ENCODE results near the gene KRT27. TPM values are rescaled to one million over a fixed set of nuclear protein-coding genes. Genes with fewer than 3 reads are reported as not detected.
A peak's percentile ranks its signal among the peaks of the same experiment; 100 is the strongest.

Gene KRT27
- total and polyA plus RNA-seq, 4 experiments from 2014 or later = not detected

DNA sequence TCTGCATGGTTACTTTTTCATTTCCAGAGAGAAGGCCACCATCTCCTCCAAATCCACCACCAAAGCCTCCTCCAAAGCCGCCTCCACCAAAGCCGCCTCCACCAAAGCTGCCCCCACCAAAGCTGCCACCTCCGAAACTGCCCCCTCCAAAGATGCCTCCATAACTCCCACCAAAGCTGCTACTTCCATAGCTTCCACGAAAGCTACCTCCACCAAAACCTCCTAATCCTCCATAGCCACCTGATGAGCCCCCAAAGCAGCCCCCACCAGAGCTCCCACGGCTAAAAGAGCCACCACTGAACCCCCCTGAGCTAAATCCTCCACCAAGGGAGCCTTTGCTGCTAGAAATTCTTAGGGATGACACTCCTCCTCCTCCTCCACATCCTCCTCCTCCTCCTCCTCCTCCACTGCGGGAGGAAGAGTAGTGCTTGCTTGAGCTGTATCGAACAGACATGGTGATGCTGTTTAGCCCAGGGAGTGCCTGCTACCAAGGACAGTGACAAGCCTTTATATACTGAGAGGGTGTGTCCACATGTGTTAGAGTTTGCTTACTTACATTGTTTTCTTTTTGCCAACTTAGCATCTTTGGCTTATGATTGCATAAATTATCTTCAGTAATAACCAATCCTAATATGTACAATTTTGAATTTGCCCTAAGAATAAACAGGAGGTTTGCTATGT is 39.9 kb upstream of the KRT27 start, which contains the start of gene KRT10:
TSS of gene KRT10 (minus strand) at position 483 of the 681 bp plus-strand sequence. CDS start at position 454, 29 bp downstream.
- H3K27ac Mint-ChIP-seq = peak within 1 kb of the TSS in 1 of 7 donors; percentile 75
- POLR2A ChIA-PET (ENCODE audit: partially characterized antibody) = no interaction called here
- CTCF ChIA-PET (ENCODE audit: partially characterized antibody) = interaction anchor here (1.3 to 1.6 kb wide), 2 partner anchors 19 to 841 kb away, joined by 4 to 6 read pairs; no protein-coding TSS in a partner anchor

DNA sequence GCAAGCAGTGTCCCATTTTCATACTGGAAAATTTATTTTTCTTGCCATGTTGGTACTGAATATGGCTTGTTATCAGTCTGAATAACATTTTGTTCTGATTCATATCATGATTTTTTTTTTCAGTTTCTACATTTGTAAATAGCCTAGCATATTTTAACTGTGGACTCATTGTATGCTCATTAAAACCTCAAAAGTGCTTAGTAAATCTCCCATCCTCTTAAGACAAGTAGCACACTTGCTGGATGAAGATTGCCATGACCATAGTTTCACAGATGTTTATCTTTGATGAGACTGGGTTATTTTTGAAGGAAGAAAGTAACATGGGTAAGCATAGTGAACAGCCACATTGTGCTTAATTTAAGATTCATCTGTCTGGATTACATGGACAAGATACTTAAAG is 39.2 kb upstream of the KRT27 start:
- peaks cover 0 to 2% (median 0%) of the 10 kb centered on the region in 8 donors for H3K9me3 Mint-ChIP-seq
- H3K4me3 Mint-ChIP-seq = no peak overlapping the region
- no peak overlapping the region for H3K4me3 ChIP-seq (ENCODE audit: low read length in 2 of 2)
- intact Hi-C loops (cut with micrococcal nuclease) = no loop called here
- H3K36me3 Mint-ChIP-seq = peaks cover 20 to 45% of the 10 kb centered on the region in 2 donors
- H3K9me3 ChIP-seq (ENCODE audit: control insufficient read depth in 1 of 2, low read length in 2 of 2) = no peaks in the 10 kb centered on the region
- ChIA-PET CTCF (ENCODE audit: partially characterized antibody) (interaction anchor here (1.3 to 1.6 kb wide), 2 partner anchors 18 to 842 kb away, joined by 4 to 6 read pairs; no protein-coding TSS in a partner anchor), POLR2A (ENCODE audit: partially characterized antibody) (no interaction called here)
- no peak overlapping the region for H3K27ac Mint-ChIP-seq
- H3K27me3 ChIP-seq (ENCODE audit: insufficient read depth, low read length) = no peaks in the 10 kb centered on the region
- H3K4me1 Mint-ChIP-seq = peaks cover 5 to 31% (median 15%) of the 10 kb centered on the region in 4 donors
- H3K27ac ChIP-seq (ENCODE audit: low read depth, low read length) = no peak overlapping the region
- H3K36me3 ChIP-seq (ENCODE audit: insufficient read depth, low read length) = peaks cover 8% of the 10 kb centered on the region
- DNase-seq = no peak
- peaks cover 22% of the 10 kb centered on the region for H3K4me1 ChIP-seq (ENCODE audit: insufficient read depth, low read length)
- peaks cover 7 to 10% of the 10 kb centered on the region in 2 donors for H3K27me3 Mint-ChIP-seq

More for the DNA sequence above, 39.9 kb upstream of the KRT27 start, which contains the start of gene KRT10:
- Histone ChIP-seq H3K27ac (ENCODE audit: low read depth, low read length) (no peak within 1 kb of the TSS), H3K9me3 (ENCODE audit: control insufficient read depth in 1 of 2, low read length in 2 of 2) (no peaks in the 10 kb centered on the region), H3K36me3 (ENCODE audit: insufficient read depth, low read length) (peaks cover 3% of the 10 kb centered on the region), H3K4me1 (ENCODE audit: insufficient read depth, low read length) (peaks cover 22% of the 10 kb centered on the region), H3K4me3 (ENCODE audit: low read length in 2 of 2) (no peak within 1 kb of the TSS), H3K27me3 (ENCODE audit: insufficient read depth, low read length) (no peaks in the 10 kb centered on the region)
- intact Hi-C loops (cut with micrococcal nuclease) = no loop called here
- H3K36me3 Mint-ChIP-seq = peaks cover 15 to 40% of the 10 kb centered on the region in 2 donors
- no peaks in the 10 kb centered on the region for H3K9me3 Mint-ChIP-seq
- no peak for DNase-seq
- H3K27me3 Mint-ChIP-seq = peaks cover 8 to 11% of the 10 kb centered on the region in 2 donors
- H3K4me1 Mint-ChIP-seq = peaks cover 5 to 25% (median 15%) of the 10 kb centered on the region in 4 donors
- peak within 1 kb of the TSS in 1 of 8 donors; percentile 15 for H3K4me3 Mint-ChIP-seq

DNA sequence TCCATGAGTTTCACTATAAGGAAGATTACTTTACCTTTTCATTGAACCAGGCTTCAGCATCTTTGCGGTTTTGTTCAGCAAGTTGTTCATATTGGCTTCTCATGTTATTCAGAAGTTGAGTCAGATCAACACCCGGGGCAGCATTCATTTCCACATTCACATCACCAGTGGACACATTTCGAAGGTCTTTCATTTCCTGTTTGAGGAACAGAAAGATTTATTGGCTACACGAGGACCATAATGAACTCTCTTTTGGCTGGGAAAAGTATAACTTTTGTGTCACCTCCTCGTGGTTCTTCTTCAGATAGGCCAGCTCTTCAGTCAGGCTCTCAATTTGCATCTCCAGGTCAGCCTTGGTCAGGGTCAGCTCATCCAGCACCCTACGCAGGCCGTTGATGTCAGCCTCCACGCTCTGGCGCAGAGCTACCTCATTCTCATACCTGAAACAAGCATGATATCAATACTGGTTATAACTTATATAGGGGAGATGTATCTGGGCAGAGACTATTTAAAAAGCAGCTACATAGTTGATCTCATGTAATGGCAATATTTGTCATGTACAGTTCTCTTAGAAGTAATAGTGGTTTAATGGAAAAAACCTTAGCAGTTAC is 38.0 kb upstream of the KRT27 start:
- H3K4me1 Mint-ChIP-seq = peaks cover 5 to 31% (median 15%) of the 10 kb centered on the region in 4 donors
- peaks cover 2% of the 10 kb centered on the region in 2 donors for H3K27me3 Mint-ChIP-seq
- CTCF ChIA-PET (ENCODE audit: partially characterized antibody) = interaction anchor here (0.9 to 1.2 kb wide), 2 partner anchors 828 to 845 kb away, joined by 5 read pairs; no protein-coding TSS in a partner anchor
- no peak overlapping the region for H3K27ac ChIP-seq (ENCODE audit: low read depth, low read length)
- H3K27me3 ChIP-seq (ENCODE audit: insufficient read depth, low read length) = no peaks in the 10 kb centered on the region
- H3K36me3 Mint-ChIP-seq = peaks cover 20 to 41% of the 10 kb centered on the region in 2 donors
- peaks cover 22% of the 10 kb centered on the region for H3K4me1 ChIP-seq (ENCODE audit: insufficient read depth, low read length)
- intact Hi-C loops (cut with micrococcal nuclease) = no loop called here
- H3K27ac Mint-ChIP-seq = peak overlapping the region in 3 of 7 donors; percentile 30 to 86 (median 72)
- no peak overlapping the region for H3K4me3 ChIP-seq (ENCODE audit: low read length in 2 of 2)
- H3K9me3 ChIP-seq (ENCODE audit: control insufficient read depth in 1 of 2, low read length in 2 of 2) = no peaks in the 10 kb centered on the region
- peaks cover 8% of the 10 kb centered on the region for H3K36me3 ChIP-seq (ENCODE audit: insufficient read depth, low read length)
- peak overlapping the region in 7 of 8 donors; percentile 8 to 84 (median 56) for H3K4me3 Mint-ChIP-seq
- DNase-seq = no peak
- H3K9me3 Mint-ChIP-seq = peaks cover 0 to 3% (median 0%) of the 10 kb centered on the region in 8 donors
- POLR2A ChIA-PET (ENCODE audit: partially characterized antibody) = interaction anchor here (1.6 to 2.8 kb wide), 2 partner anchors 858 to 869 kb away, joined by 4 to 44 read pairs; partner anchors contain the start of gene EIF1

DNA sequence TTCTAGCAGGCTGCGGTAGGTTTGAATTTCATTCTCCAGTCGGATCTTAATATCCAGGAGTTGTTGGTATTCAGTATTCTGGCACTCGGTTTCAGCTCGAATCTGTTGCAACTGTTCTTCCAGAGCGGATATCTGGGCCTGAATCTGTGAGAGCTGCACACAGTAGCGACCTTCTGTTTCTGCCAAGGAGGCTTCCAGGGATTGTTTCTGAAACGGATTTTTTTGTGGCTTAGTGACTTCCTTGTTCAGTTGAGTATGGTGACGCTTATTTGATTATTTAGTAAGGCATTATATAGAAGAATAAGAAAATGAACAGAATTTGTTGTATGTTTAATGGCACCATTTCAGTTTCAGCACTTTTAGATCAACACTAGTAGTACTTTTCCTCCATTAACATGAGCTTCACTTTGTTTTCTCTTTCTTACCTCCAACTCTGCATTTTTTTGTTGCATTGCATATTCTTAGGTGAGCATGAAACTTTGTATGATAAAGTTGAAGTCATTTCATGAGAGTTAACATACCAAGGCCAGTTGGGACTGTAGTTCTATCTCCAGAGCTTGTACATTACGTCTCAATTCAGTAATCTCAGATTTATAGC is 37.3 kb upstream of the KRT27 start:
- no peak for DNase-seq
- intact Hi-C loops (cut with micrococcal nuclease) = loop anchor here (5.0 kb wide), 1 partner anchor 1198 kb away; the partner anchor contains the start of gene DNAJC7
- Histone ChIP-seq H3K4me3 (ENCODE audit: low read length in 2 of 2) (peak overlapping the region; percentile 65 to 83), H3K27me3 (ENCODE audit: insufficient read depth, low read length) (no peaks in the 10 kb centered on the region), H3K9me3 (ENCODE audit: control insufficient read depth in 1 of 2, low read length in 2 of 2) (no peaks in the 10 kb centered on the region), H3K27ac (ENCODE audit: low read depth, low read length) (peak overlapping the region; percentile 62), H3K4me1 (ENCODE audit: insufficient read depth, low read length) (peaks cover 22% of the 10 kb centered on the region), H3K36me3 (ENCODE audit: insufficient read depth, low read length) (peaks cover 8% of the 10 kb centered on the region)
- POLR2A ChIA-PET (ENCODE audit: partially characterized antibody) = interaction anchor here (0.8 to 2.8 kb wide), 9 partner anchors 37 to 1620 kb away, joined by 3 to 44 read pairs (median 4); partner anchors contain the start of genes EIF1, PSMD3 and RPL19
- peak overlapping the region; percentile 73 to 89 (median 80) for H3K4me3 Mint-ChIP-seq
- CTCF ChIA-PET (ENCODE audit: partially characterized antibody) = interaction anchor here (0.8 to 1.5 kb wide), 5 partner anchors 37 to 870 kb away, joined by 3 to 7 read pairs (median 5); partner anchors contain the start of gene EIF1
- H3K4me1 Mint-ChIP-seq = peaks cover 5 to 31% (median 15%) of the 10 kb centered on the region in 4 donors
- H3K27me3 Mint-ChIP-seq = peaks cover 2 to 5% of the 10 kb centered on the region in 2 donors
- H3K9me3 Mint-ChIP-seq = peaks cover 0 to 3% (median 0%) of the 10 kb centered on the region in 8 donors
- peaks cover 20 to 37% of the 10 kb centered on the region in 2 donors for H3K36me3 Mint-ChIP-seq
- H3K27ac Mint-ChIP-seq = peak overlapping the region; percentile 66 to 86 (median 79)

- peaks cover 6 to 12% of the 10 kb centered on the region in 2 donors for H3K27me3 Mint-ChIP-seq
- peaks cover 20 to 31% of the 10 kb centered on the region in 2 donors for H3K36me3 Mint-ChIP-seq
- Histone ChIP-seq H3K27ac (ENCODE audit: low read depth, low read length) (peak overlapping the region; percentile 62), H3K4me1 (ENCODE audit: insufficient read depth, low read length) (peaks cover 22% of the 10 kb centered on the region), H3K27me3 (ENCODE audit: insufficient read depth, low read length) (no peaks in the 10 kb centered on the region), H3K4me3 (ENCODE audit: low read length in 2 of 2) (peak overlapping the region; percentile 65 to 83), H3K36me3 (ENCODE audit: insufficient read depth, low read length) (peaks cover 8% of the 10 kb centered on the region), H3K9me3 (ENCODE audit: control insufficient read depth in 1 of 2, low read length in 2 of 2) (no peaks in the 10 kb centered on the region)
- H3K27ac Mint-ChIP-seq = peak overlapping the region; percentile 86 to 97 (median 94)
- H3K9me3 Mint-ChIP-seq = peaks cover 0 to 3% (median under 1%) of the 10 kb centered on the region in 8 donors
- H3K4me1 Mint-ChIP-seq = peaks cover 5 to 31% (median 15%) of the 10 kb centered on the region in 4 donors
- peak overlapping the region; percentile 84 to 97 (median 94) for H3K4me3 Mint-ChIP-seq
- DNase-seq = peak; percentile 82 to 87 (median 84)
- ChIA-PET CTCF (ENCODE audit: partially characterized antibody) (interaction anchor here (0.6 to 1.5 kb wide), 11 partner anchors 14 to 1455 kb away, joined by 3 to 7 read pairs (median 3); partner anchors contain the start of gene EIF1), POLR2A (ENCODE audit: partially characterized antibody) (interaction anchor here (0.7 to 2.8 kb wide), 18 partner anchors 10 to 1619 kb away, joined by 3 to 44 read pairs (median 4); partner anchors contain the start of genes DNAJC7, EIF1, PSMD3 and RPL19)
- intact Hi-C loops (cut with micrococcal nuclease) = loop anchor here (1.0 to 5.0 kb wide), 3 partner anchors 847 to 1198 kb away; partner anchors contain the start of genes DNAJC7 and EIF1
Measured at GRCh38 chr17:40818733-40819527, 36.6 kb upstream of the KRT27 start.

GRCh38 chr17:40818343-40818732 is 36.0 kb upstream of the KRT27 start:
- peak overlapping the region; percentile 62 for H3K27ac ChIP-seq (ENCODE audit: low read depth, low read length)
- H3K9me3 Mint-ChIP-seq = peaks cover 0 to 3% (median under 1%) of the 10 kb centered on the region in 8 donors
- POLR2A ChIA-PET (ENCODE audit: partially characterized antibody) = interaction anchor here (0.8 to 2.8 kb wide), 16 partner anchors 9 to 1199 kb away, joined by 3 to 44 read pairs (median 4); partner anchors contain the start of genes DNAJC7, EIF1, PSMD3 and SMARCE1
- intact Hi-C loops (cut with micrococcal nuclease) = loop anchor here (1.0 to 5.0 kb wide), 3 partner anchors 848 to 1199 kb away; partner anchors contain the start of genes DNAJC7 and EIF1
- DNase-seq = peak in 1 of 5 donors; percentile 5
- peak overlapping the region; percentile 86 to 97 (median 94) for H3K27ac Mint-ChIP-seq
- H3K36me3 Mint-ChIP-seq = peaks cover 20 to 31% of the 10 kb centered on the region in 2 donors
- no peaks in the 10 kb centered on the region for H3K9me3 ChIP-seq (ENCODE audit: control insufficient read depth in 1 of 2, low read length in 2 of 2)
- CTCF ChIA-PET (ENCODE audit: partially characterized antibody) = interaction anchor here (0.6 to 1.5 kb wide), 10 partner anchors 14 to 1456 kb away, joined by 3 to 7 read pairs (median 4); no protein-coding TSS in a partner anchor
- peak overlapping the region; percentile 84 to 97 (median 94) for H3K4me3 Mint-ChIP-seq
- peaks cover 8% of the 10 kb centered on the region for H3K36me3 ChIP-seq (ENCODE audit: insufficient read depth, low read length)
- H3K4me3 ChIP-seq (ENCODE audit: low read length in 2 of 2) = peak overlapping the region; percentile 55 to 65
- H3K27me3 Mint-ChIP-seq = peaks cover 6 to 17% of the 10 kb centered on the region in 2 donors
- H3K4me1 Mint-ChIP-seq = peaks cover 5 to 31% (median 15%) of the 10 kb centered on the region in 4 donors
- peaks cover 22% of the 10 kb centered on the region for H3K4me1 ChIP-seq (ENCODE audit: insufficient read depth, low read length)
- H3K27me3 ChIP-seq (ENCODE audit: insufficient read depth, low read length) = no peaks in the 10 kb centered on the region
